Measurements from ENCODE around the gene NDRG2.
A peak's percentile ranks its signal among the peaks of the same experiment; 100 is the strongest.

The NDRG2 gene

GRCh38 chr14:21024585-21025370, at the start of gene NDRG2:
TSS of gene NDRG2 (minus strand) at chr14:21025061. CDS start at chr14:21023315, 1,746 bp downstream.
- Histone ChIP-seq H3K4me3 (IDR thresholded peaks at IDR 0.05; ENCODE audit: insufficient read depth, low read depth, low read length) (no peak within 1 kb of the TSS), H3K27me3 (ENCODE audit: insufficient read depth, low read depth) (no peaks in the 10 kb centered on the region), H3K4me1 (ENCODE audit: low read depth, poor library complexity, severe bottlenecking) (no peaks in the 10 kb centered on the region), H2AFZ (ENCODE audit: low read depth) (peak within 1 kb of the TSS; percentile 69), H3K9ac (peak within 1 kb of the TSS; percentile 64; the same call in 1 of the 2 replicates), H4K20me1 (ENCODE audit: insufficient read depth) (no peaks in the 10 kb centered on the region), H3K36me3 (ENCODE audit: insufficient read depth) (no peaks in the 10 kb centered on the region), H3K79me2 (ENCODE audit: insufficient read depth, low read depth) (no peaks in the 10 kb centered on the region), H3K4me2 (peak within 1 kb of the TSS; percentile 54), H3K27ac (no peak within 1 kb of the TSS)
- TF ChIP-seq, protein P1, sequence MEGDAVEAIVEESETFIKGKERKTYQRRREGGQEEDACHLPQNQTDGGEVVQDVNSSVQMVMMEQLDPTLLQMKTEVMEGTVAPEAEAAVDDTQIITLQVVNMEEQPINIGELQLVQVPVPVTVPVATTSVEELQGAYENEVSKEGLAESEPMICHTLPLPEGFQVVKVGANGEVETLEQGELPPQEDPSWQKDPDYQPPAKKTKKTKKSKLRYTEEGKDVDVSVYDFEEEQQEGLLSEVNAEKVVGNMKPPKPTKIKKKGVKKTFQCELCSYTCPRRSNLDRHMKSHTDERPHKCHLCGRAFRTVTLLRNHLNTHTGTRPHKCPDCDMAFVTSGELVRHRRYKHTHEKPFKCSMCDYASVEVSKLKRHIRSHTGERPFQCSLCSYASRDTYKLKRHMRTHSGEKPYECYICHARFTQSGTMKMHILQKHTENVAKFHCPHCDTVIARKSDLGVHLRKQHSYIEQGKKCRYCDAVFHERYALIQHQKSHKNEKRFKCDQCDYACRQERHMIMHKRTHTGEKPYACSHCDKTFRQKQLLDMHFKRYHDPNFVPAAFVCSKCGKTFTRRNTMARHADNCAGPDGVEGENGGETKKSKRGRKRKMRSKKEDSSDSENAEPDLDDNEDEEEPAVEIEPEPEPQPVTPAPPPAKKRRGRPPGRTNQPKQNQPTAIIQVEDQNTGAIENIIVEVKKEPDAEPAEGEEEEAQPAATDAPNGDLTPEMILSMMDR (conservative IDR thresholded peaks at IDR 0.05; ENCODE audit: low read depth, low read length), result no peak

DNA sequence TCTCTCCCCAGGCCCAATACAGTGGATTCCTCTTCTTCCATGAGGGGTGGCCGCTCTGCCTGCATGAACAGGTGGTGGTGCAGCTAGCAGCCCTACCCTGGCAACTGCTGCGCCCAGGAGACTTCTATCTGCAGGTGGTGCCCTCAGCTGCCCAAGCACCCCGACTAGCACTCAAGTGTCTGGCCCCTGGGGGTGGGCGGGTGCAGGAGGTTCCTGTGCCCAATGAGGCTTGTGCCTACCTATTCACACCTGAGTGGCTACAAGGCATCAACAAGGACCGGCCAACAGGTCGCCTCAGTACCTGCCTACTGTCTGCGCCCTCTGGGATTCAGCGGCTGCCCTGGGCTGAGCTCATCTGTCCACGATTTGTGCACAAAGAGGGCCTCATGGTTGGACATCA, 49.1 kb upstream of the NDRG2 start:
- Histone ChIP-seq H3K4me2 (no peak overlapping the region), H3K27me3 (ENCODE audit: insufficient read depth, low read depth) (no peaks in the 10 kb centered on the region), H3K27ac (no peak overlapping the region), H3K4me1 (ENCODE audit: low read depth, poor library complexity, severe bottlenecking) (peaks cover 8% of the 10 kb centered on the region), H3K36me3 (ENCODE audit: insufficient read depth) (no peaks in the 10 kb centered on the region), H2AFZ (ENCODE audit: low read depth) (no peak overlapping the region), H3K4me3 (IDR thresholded peaks at IDR 0.05; ENCODE audit: insufficient read depth, low read depth, low read length) (no peak overlapping the region), H4K20me1 (ENCODE audit: insufficient read depth) (no peaks in the 10 kb centered on the region), H3K79me2 (ENCODE audit: insufficient read depth, low read depth) (no peaks in the 10 kb centered on the region), H3K9ac (no peak overlapping the region)
- TF ChIP-seq, protein P1 (conservative IDR thresholded peaks at IDR 0.05; ENCODE audit: low read depth, low read length), result no peak

- Histone ChIP-seq H3K4me2 (no peak overlapping the region), H3K27ac (no peak overlapping the region), H2AFZ (ENCODE audit: low read depth) (no peak overlapping the region), H3K4me1 (ENCODE audit: low read depth, poor library complexity, severe bottlenecking) (peaks cover 8% of the 10 kb centered on the region), H4K20me1 (ENCODE audit: insufficient read depth) (no peaks in the 10 kb centered on the region), H3K79me2 (ENCODE audit: insufficient read depth, low read depth) (no peaks in the 10 kb centered on the region), H3K27me3 (ENCODE audit: insufficient read depth, low read depth) (no peaks in the 10 kb centered on the region), H3K4me3 (IDR thresholded peaks at IDR 0.05; ENCODE audit: insufficient read depth, low read depth, low read length) (no peak overlapping the region), H3K36me3 (ENCODE audit: insufficient read depth) (no peaks in the 10 kb centered on the region), H3K9ac (no peak overlapping the region)
- TF ChIP-seq, protein P1 (conservative IDR thresholded peaks at IDR 0.05; ENCODE audit: low read depth, low read length), result no peak
Measured at GRCh38 chr14:21072781-21073339, 48.0 kb upstream of the NDRG2 start.

GRCh38 chr14:21072031-21072473, 47.2 kb upstream of the NDRG2 start:
- Histone ChIP-seq H3K4me3 (IDR thresholded peaks at IDR 0.05; ENCODE audit: insufficient read depth, low read depth, low read length) (no peak overlapping the region), H3K4me1 (ENCODE audit: low read depth, poor library complexity, severe bottlenecking) (peaks cover 8% of the 10 kb centered on the region), H2AFZ (ENCODE audit: low read depth) (peak overlapping the region; percentile 75), H4K20me1 (ENCODE audit: insufficient read depth) (no peaks in the 10 kb centered on the region), H3K79me2 (ENCODE audit: insufficient read depth, low read depth) (no peaks in the 10 kb centered on the region), H3K27me3 (ENCODE audit: insufficient read depth, low read depth) (no peaks in the 10 kb centered on the region), H3K9ac (peak overlapping the region; percentile 50; the same call in 1 of the 2 replicates), H3K36me3 (ENCODE audit: insufficient read depth) (no peaks in the 10 kb centered on the region), H3K4me2 (peak overlapping the region; percentile 69; the same call in 1 of the 2 replicates), H3K27ac (peak overlapping the region; percentile 46; the same call in 1 of the 2 replicates)
- TF ChIP-seq, protein P1 (conservative IDR thresholded peaks at IDR 0.05; ENCODE audit: low read depth, low read length), result no peak

Data from KMS-11 (cell line).